Measurements from ENCODE around the gene NTF3.

- TF ChIP-seq POLR2AphosphoS5 (IDR thresholded peaks at IDR 0.05; ENCODE audit: low read depth, low read length) (no peak), REST (IDR thresholded peaks at IDR 0.05; ENCODE audit: insufficient read depth in 1 of 2, low read depth in 2 of 2, low read length in 2 of 2) (no peak), TAF1 (IDR thresholded peaks at IDR 0.05; ENCODE audit: borderline replicate concordance, insufficient read depth, low read length) (no peak), SIN3A (IDR thresholded peaks at IDR 0.05; ENCODE audit: borderline replicate concordance, insufficient read depth, low read length) (no peak)
These were observed 47.9 kb downstream of the NTF3 start for GRCh38 chr12:5479761-5480160.

Data from PFSK-1 (cell line).